HepG2 (cell line): ENCODE results near the gene MIF4GD. TPM values are rescaled to one million over a fixed set of nuclear protein-coding genes. Genes with fewer than 3 reads are reported as not detected.
A peak's percentile ranks its signal among the peaks of the same experiment; 100 is the strongest.

Experiments used
- CBX5 ChIP-seq: sonication (generic); formaldehyde crosslinking; IDR thresholded peaks from 2 replicates; pipeline ENCODE4 v1.4.0; 2020; ENCODE audit warnings: missing genetic modification reagents, borderline replicate concordance
- CREM ChIP-seq, 2 experiments: sonication (generic) in 1 of 2; formaldehyde crosslinking in 1 of 2; IDR thresholded peaks; 2 replicates each; pipeline versions ENCODE4 v1.4.0 to v1.6.1; 2016 to 2020; ENCODE audit warnings: antibody characterized with exemption in 1 of 2, mild to moderate bottlenecking in 1 of 2, missing genetic modification reagents in 1 of 2
- GLI4 ChIP-seq: sonication (generic); formaldehyde crosslinking; IDR thresholded peaks from 2 replicates; pipeline ENCODE4 v1.5.1; 2020; ENCODE audit warnings: missing genetic modification reagents, mild to moderate bottlenecking, moderate library complexity, borderline replicate concordance
- MEIS1 ChIP-seq: sonication (generic); formaldehyde crosslinking; IDR thresholded peaks from 2 replicates; pipeline ENCODE4 v1.9.0; 2021; ENCODE audit warnings: mild to moderate bottlenecking, missing genetic modification reagents, moderate library complexity, borderline replicate concordance
- PHF20 ChIP-seq: sonication (generic); formaldehyde crosslinking; IDR thresholded peaks from 2 replicates; pipeline ENCODE4 v1.5.0; 2020; ENCODE audit warnings: mild to moderate bottlenecking, missing genetic modification reagents
- PHF21A ChIP-seq: sonication (generic); formaldehyde crosslinking; IDR thresholded peaks from 2 replicates; pipeline ENCODE4 v1.5.0; 2020; ENCODE audit warnings: mild to moderate bottlenecking, missing genetic modification reagents
- PLRG1 ChIP-seq: fragments of 450-650 bp; conservative IDR thresholded peaks from 2 replicates; pipeline ENCODE4 v1.6.1; 2016
- SNRNP70 ChIP-seq: fragments of 200-400 bp; formaldehyde crosslinking; IDR thresholded peaks from 2 replicates; pipeline ENCODE4 v1.6.1; 2017; ENCODE audit warnings: mild to moderate bottlenecking, low read depth, low read length, moderate library complexity
- ZNF234 ChIP-seq: sonication (generic); formaldehyde crosslinking; conservative IDR thresholded peaks from 2 replicates; pipeline ENCODE4 v1.5.1; 2020; ENCODE audit warnings: mild to moderate bottlenecking, missing genetic modification reagents
- ZNF383 ChIP-seq: sonication (generic); formaldehyde crosslinking; IDR thresholded peaks from 2 replicates; pipeline ENCODE4 v1.4.0; 2020; ENCODE audit warnings: missing genetic modification reagents, mild to moderate bottlenecking, borderline replicate concordance
- ZNF530 ChIP-seq: sonication (generic); formaldehyde crosslinking; IDR thresholded peaks from 2 replicates; pipeline ENCODE4 v1.5.0; 2020; ENCODE audit warnings: low read depth, mild to moderate bottlenecking, missing genetic modification reagents
- ZNF766 ChIP-seq: sonication (generic); formaldehyde crosslinking; IDR thresholded peaks from 2 replicates; pipeline ENCODE4 v1.5.0; 2020; ENCODE audit warnings: missing genetic modification reagents, borderline replicate concordance
- ZSCAN12 ChIP-seq: sonication (generic); formaldehyde crosslinking; IDR thresholded peaks from 2 replicates; pipeline ENCODE4 v1.9.0; 2021; ENCODE audit warnings: mild to moderate bottlenecking, missing genetic modification reagents
- ZSCAN30 ChIP-seq: sonication (generic); formaldehyde crosslinking; IDR thresholded peaks from 2 replicates; pipeline ENCODE4 v1.5.0; 2020; ENCODE audit warnings: mild to moderate bottlenecking, missing genetic modification reagents
- polyA plus RNA-seq, 8 experiments: library from polyadenylated mRNA; depleted of rRNA in 3 of 8; stranded (reverse) in 7 of 8; unstranded in 1 of 8; fragments of >200 nt; fragmentation: Illumina TruSeq in 4 of 8; extraction: Trizol in 4 of 8; gene quantifications; 2 replicates each; pipeline versions ENCODE4 v1.2.1 to v1.2.3, GENCODE V29; 2011 to 2016; ENCODE audit warnings: low read depth in 4 of 8, missing spikeins in 1 of 8, mixed read lengths in 1 of 8; ENCODE audit not compliant: insufficient read depth in 1 of 8
- total RNA-seq, 5 experiments: library from RNA; depleted of rRNA; stranded (reverse); fragments of >200 nt; fragmentation: Illumina TruSeq; extraction: Trizol; gene quantifications; 2 replicates each; pipeline ENCODE4 v1.2.3, GENCODE V29; 2016; ENCODE audit warnings: low read depth in 1 of 5
- TF ChIP-seq, protein P1 (sequence below), 2 experiments: IDR thresholded peaks; 2 replicates each; pipeline ENCODE4 v1.6.1; 2011 to 2012; ENCODE audit warnings: low read length in 2 of 2, borderline replicate concordance in 1 of 2, low read depth in 1 of 2, mild to moderate bottlenecking in 1 of 2, moderate library complexity in 1 of 2
- TF ChIP-seq, protein P2 (sequence below): IDR thresholded peaks from 2 replicates; pipeline ENCODE4 v1.6.1; 2016; ENCODE audit warnings: low read depth, missing genetic modification reagents, missing compliant biosample characterization
- TF ChIP-seq, protein P3 (sequence below): sonication (generic); formaldehyde crosslinking; IDR thresholded peaks from 2 replicates; pipeline ENCODE4 v1.8.0; 2022; ENCODE audit warnings: missing genetic modification reagents, mild to moderate bottlenecking, inconsistent platforms, borderline replicate concordance

MIF4GD gene
- total and polyA plus RNA-seq, 2 of the 13 experiments (the other 11 are each of a cell fraction or from before 2014, with no cell fraction given) = 14.0 to 28.0 TPM

DNA sequence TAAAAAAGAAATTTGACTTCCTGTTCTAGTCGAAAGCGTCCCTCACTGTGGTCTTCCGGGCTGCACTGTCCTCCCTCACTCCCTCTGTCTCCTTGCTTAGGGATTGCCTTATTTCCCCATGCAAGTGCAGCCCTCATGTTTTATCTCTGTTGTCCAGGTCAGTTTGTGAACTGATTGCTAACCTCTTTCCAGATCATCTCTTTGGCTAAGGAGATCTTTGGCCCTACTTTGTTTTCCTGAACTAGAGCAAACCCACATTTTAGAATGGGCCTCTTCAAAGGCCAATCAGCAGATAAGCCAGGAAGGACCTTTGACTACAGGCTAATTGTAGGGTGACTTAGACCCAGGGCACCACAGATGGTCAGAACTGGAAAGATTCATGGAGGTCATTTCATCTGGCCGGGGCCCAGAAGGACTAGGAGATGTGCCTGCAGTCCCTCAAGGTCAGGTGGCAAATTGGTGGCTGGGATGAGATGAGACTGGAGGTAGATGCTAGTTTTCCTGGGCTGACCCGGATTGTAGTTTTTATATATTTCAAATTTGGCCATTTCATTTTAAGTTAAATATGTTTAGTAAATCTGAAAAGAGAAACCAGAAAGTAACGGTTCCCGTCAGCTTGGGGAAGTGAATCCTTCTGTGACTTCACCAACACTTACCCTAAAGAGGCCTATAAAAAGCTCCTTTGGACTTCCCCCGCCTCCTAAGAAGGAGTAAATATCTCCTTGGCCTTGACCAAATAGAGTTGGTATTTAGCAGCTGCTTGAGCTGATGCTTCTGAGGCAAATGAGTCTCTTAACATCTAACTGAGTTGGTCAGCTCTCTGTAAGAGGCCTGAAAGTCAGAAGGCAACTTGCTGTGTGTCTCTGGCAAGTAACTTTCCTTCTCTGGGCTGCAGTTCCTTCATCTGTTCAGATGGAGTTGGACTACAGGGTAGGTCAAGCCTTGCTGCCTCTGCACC lies 24.4 kb upstream of the MIF4GD start (continued):
- 0 out of 2 replicates have a peak, but pooled peaks have one; percentile 21 for TF ChIP-seq ZSCAN30 (CRISPR knock-in tag)
- peak; percentile 90; the same call in 1 of the 2 replicates for TF ChIP-seq CREM (IDR thresholded peaks at IDR 0.05)
- no peak for TF ChIP-seq CREM (CRISPR knock-in tag; IDR thresholded peaks at IDR 0.05)
- no peak for TF ChIP-seq GLI4 (CRISPR knock-in tag)
- TF ChIP-seq, protein P1, sequence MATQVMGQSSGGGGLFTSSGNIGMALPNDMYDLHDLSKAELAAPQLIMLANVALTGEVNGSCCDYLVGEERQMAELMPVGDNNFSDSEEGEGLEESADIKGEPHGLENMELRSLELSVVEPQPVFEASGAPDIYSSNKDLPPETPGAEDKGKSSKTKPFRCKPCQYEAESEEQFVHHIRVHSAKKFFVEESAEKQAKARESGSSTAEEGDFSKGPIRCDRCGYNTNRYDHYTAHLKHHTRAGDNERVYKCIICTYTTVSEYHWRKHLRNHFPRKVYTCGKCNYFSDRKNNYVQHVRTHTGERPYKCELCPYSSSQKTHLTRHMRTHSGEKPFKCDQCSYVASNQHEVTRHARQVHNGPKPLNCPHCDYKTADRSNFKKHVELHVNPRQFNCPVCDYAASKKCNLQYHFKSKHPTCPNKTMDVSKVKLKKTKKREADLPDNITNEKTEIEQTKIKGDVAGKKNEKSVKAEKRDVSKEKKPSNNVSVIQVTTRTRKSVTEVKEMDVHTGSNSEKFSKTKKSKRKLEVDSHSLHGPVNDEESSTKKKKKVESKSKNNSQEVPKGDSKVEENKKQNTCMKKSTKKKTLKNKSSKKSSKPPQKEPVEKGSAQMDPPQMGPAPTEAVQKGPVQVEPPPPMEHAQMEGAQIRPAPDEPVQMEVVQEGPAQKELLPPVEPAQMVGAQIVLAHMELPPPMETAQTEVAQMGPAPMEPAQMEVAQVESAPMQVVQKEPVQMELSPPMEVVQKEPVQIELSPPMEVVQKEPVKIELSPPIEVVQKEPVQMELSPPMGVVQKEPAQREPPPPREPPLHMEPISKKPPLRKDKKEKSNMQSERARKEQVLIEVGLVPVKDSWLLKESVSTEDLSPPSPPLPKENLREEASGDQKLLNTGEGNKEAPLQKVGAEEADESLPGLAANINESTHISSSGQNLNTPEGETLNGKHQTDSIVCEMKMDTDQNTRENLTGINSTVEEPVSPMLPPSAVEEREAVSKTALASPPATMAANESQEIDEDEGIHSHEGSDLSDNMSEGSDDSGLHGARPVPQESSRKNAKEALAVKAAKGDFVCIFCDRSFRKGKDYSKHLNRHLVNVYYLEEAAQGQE (IDR thresholded peaks at IDR 0.05; ENCODE audit: borderline replicate concordance in 1 of 2, low read depth in 1 of 2, low read length in 2 of 2) = peak in 1 of 2 experiments; percentile 8; a peak in 1 of 4 replicates
- TF ChIP-seq, protein P2, sequence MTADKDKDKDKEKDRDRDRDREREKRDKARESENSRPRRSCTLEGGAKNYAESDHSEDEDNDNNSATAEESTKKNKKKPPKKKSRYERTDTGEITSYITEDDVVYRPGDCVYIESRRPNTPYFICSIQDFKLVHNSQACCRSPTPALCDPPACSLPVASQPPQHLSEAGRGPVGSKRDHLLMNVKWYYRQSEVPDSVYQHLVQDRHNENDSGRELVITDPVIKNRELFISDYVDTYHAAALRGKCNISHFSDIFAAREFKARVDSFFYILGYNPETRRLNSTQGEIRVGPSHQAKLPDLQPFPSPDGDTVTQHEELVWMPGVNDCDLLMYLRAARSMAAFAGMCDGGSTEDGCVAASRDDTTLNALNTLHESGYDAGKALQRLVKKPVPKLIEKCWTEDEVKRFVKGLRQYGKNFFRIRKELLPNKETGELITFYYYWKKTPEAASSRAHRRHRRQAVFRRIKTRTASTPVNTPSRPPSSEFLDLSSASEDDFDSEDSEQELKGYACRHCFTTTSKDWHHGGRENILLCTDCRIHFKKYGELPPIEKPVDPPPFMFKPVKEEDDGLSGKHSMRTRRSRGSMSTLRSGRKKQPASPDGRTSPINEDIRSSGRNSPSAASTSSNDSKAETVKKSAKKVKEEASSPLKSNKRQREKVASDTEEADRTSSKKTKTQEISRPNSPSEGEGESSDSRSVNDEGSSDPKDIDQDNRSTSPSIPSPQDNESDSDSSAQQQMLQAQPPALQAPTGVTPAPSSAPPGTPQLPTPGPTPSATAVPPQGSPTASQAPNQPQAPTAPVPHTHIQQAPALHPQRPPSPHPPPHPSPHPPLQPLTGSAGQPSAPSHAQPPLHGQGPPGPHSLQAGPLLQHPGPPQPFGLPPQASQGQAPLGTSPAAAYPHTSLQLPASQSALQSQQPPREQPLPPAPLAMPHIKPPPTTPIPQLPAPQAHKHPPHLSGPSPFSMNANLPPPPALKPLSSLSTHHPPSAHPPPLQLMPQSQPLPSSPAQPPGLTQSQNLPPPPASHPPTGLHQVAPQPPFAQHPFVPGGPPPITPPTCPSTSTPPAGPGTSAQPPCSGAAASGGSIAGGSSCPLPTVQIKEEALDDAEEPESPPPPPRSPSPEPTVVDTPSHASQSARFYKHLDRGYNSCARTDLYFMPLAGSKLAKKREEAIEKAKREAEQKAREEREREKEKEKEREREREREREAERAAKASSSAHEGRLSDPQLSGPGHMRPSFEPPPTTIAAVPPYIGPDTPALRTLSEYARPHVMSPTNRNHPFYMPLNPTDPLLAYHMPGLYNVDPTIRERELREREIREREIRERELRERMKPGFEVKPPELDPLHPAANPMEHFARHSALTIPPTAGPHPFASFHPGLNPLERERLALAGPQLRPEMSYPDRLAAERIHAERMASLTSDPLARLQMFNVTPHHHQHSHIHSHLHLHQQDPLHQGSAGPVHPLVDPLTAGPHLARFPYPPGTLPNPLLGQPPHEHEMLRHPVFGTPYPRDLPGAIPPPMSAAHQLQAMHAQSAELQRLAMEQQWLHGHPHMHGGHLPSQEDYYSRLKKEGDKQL (CRISPR knock-in tag) = no peak
- TF ChIP-seq SNRNP70 = no peak
- TF ChIP-seq PHF20 (CRISPR knock-in tag) = no peak
- no peak for TF ChIP-seq ZNF383 (CRISPR knock-in tag)
- TF ChIP-seq CBX5 (CRISPR knock-in tag) = peak; percentile 46; the same call in 1 of the 2 replicates
- TF ChIP-seq ZNF234 (CRISPR knock-in tag) = no peak
- no peak for TF ChIP-seq PLRG1
- no peak for TF ChIP-seq ZNF530
- peak; percentile 100 for TF ChIP-seq PHF21A (CRISPR knock-in tag)
- TF ChIP-seq, protein P3, sequence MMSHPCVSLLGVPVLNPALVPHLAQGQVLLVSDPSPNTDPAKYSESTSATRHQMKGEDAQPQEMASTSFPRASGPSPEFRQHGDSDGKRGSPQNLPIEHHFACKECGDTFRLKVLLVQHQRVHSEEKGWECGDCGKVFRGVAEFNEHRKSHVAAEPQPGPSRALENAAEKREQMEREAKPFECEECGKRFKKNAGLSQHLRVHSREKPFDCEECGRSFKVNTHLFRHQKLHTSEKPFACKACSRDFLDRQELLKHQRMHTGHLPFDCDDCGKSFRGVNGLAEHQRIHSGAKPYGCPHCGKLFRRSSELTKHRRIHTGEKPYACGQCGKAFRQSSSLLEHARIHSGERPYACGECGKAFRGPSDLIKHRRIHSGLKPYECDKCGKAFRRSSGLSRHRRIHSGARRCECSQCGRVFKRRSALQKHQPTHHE (CRISPR knock-in tag) = no peak
- TF ChIP-seq ZNF766 (CRISPR knock-in tag) = no peak
- TF ChIP-seq ZSCAN12 (CRISPR knock-in tag) = no peak
- 0 out of 2 replicates have a peak, but pooled peaks have one; percentile 71 for TF ChIP-seq MEIS1 (CRISPR knock-in tag)
